Endothelial cell of umbilical vein (primary cell): ENCODE data around the gene CAPN5. TPM values are rescaled to one million over a fixed set of nuclear protein-coding genes. Genes with fewer than 3 reads are reported as not detected.
A peak's percentile ranks its signal among the peaks of the same experiment; 100 is the strongest.

ENCODE experiments used
- BruUV-seq: library from RNA; stranded (reverse); fragments of 400-500 nt; replicated peaks from 2 replicates; lab custom pipeline; 2021; lab: Mats Ljungman, UMichigan
- CTCF ChIA-PET: fragments of 300-600, 350-600 bp; sonication (Branson Sonifier 250); formaldehyde crosslinking; loops from one replicate; lab custom pipeline; 2021; ENCODE audit warnings: antibody characterized with exemption, inconsistent platforms; lab: Charles Lee
- POLR2A ChIA-PET: fragments of 300-600, 350-600 bp; sonication (Branson Sonifier 250); formaldehyde crosslinking; loops from one replicate; lab custom pipeline; 2021; ENCODE audit warnings: antibody characterized with exemption, inconsistent platforms; lab: Charles Lee
- DNase-seq: peaks from one replicate; pipeline ENCODE4 v3.0.0-alpha.2; 2011; ENCODE audit warnings: low read depth, low spot score
- FAIRE-seq: peaks from 2 replicates; lab custom pipeline; 2011; peaks lifted over from hg19 to GRCh38; lab: Jason Lieb, UNC
- H2AFZ ChIP-seq: 2 replicates; pipeline ENCODE4 v1.6.0; 2012; ENCODE audit warnings: low read depth, low read length, control low read depth, inconsistent platforms
- H3K27ac ChIP-seq: 2 replicates; pipeline ENCODE4 v1.5.1; 2011; ENCODE audit warnings: low read depth, mild to moderate bottlenecking, control low read depth, low read length, moderate library complexity; ENCODE audit not compliant: insufficient read depth
- H3K27me3 ChIP-seq, 2 experiments: 2 replicates each; pipeline versions ENCODE4 v1.6.0 to v1.6.1; 2011; ENCODE audit warnings: low read length in 2 of 2, mixed read lengths in 1 of 2; ENCODE audit not compliant: control insufficient read depth in 2 of 2, insufficient read depth in 2 of 2
- H3K36me3 ChIP-seq, 2 experiments: 2 replicates in 1 of 2; 3 replicates in 1 of 2; pipeline ENCODE4 v1.5.1; 2011; ENCODE audit warnings: low read length in 2 of 2, mild to moderate bottlenecking in 1 of 2, moderate library complexity in 1 of 2; ENCODE audit not compliant: control insufficient read depth in 2 of 2, insufficient read depth in 2 of 2; ENCODE audit errors: extremely low read depth in 1 of 2
- H3K4me1 ChIP-seq: 3 replicates; pipeline ENCODE4 v1.5.1; 2011; ENCODE audit warnings: mild to moderate bottlenecking, low read length; ENCODE audit not compliant: control insufficient read depth, insufficient read depth; ENCODE audit errors: extremely low read depth
- H3K4me2 ChIP-seq: 2 replicates; pipeline ENCODE4 v1.6.1; 2011; ENCODE audit warnings: low read length, control low read depth, mixed read lengths; ENCODE audit not compliant: insufficient read depth
- H3K4me3 ChIP-seq, 3 experiments: fragments of 200-600 bp in 1 of 3; sonication (generic), shearing (Covaris generic) in 1 of 3; replicated peaks in 1 of 3; 2 replicates each; pipeline ENCODE4 v1.5.1; 2011 to 2016; ENCODE audit warnings: control low read depth in 3 of 3, low read length in 3 of 3, mild to moderate bottlenecking in 2 of 3, inconsistent platforms in 1 of 3, low read depth in 1 of 3, moderate library complexity in 1 of 3; ENCODE audit not compliant: insufficient read depth in 1 of 3
- H3K79me2 ChIP-seq: 2 replicates; pipeline ENCODE4 v1.6.0; 2012; ENCODE audit warnings: low read length, inconsistent platforms; ENCODE audit not compliant: control insufficient read depth, insufficient read depth
- H3K9ac ChIP-seq: replicated peaks from 2 replicates; pipeline ENCODE3; 2011; ENCODE audit warnings: low read length, control low read depth; ENCODE audit not compliant: insufficient read depth; ENCODE audit errors: extremely low read depth
- H3K9me1 ChIP-seq: replicated peaks from 3 replicates; pipeline ENCODE4 v1.6.0; 2011; ENCODE audit warnings: mild to moderate bottlenecking, low read length; ENCODE audit not compliant: control insufficient read depth, insufficient read depth; ENCODE audit errors: extremely low read depth
- H3K9me3 ChIP-seq: replicated peaks from 2 replicates; pipeline ENCODE4 v1.5.1; 2012; ENCODE audit warnings: low read length, inconsistent platforms; ENCODE audit not compliant: control insufficient read depth, insufficient read depth
- H4K20me1 ChIP-seq: replicated peaks from 2 replicates; pipeline ENCODE3; 2011; ENCODE audit warnings: mild to moderate bottlenecking, low read length; ENCODE audit not compliant: control insufficient read depth, insufficient read depth; ENCODE audit errors: extremely low read depth
- EZH2 ChIP-seq: IDR thresholded peaks from 2 replicates; pipeline ENCODE4 v1.6.1; 2012; ENCODE audit warnings: borderline replicate concordance, low read depth, mild to moderate bottlenecking, moderate library complexity, low read length, inconsistent platforms; ENCODE audit not compliant: severe bottlenecking
- FOS ChIP-seq: IDR thresholded peaks from 2 replicates; pipeline ENCODE4 v1.6.1; 2011; ENCODE audit warnings: mild to moderate bottlenecking, low read length, moderate library complexity, borderline replicate concordance; ENCODE audit not compliant: insufficient read depth
- MAX ChIP-seq: IDR thresholded peaks from 2 replicates; pipeline ENCODE4 v1.6.1; 2011; ENCODE audit not compliant: insufficient read depth, insufficient read length
- POLR2AphosphoS5 ChIP-seq: IDR thresholded peaks from 2 replicates; pipeline ENCODE4 v1.6.1; 2012; ENCODE audit warnings: low read depth, mild to moderate bottlenecking, control low read depth, low read length, moderate library complexity; ENCODE audit not compliant: insufficient read depth
- dilution Hi-C: fragments of 300-500 bp; cut with MboI; formaldehyde crosslinking; loops from one replicate; pipeline ENCODE4 v1.15.0; 2019; ENCODE audit warnings: low sequenced_read_pairs; ENCODE audit not compliant: extremely low pct_ligation_motif_present
- intact Hi-C: fragments of 100-400 bp; cut with micrococcal nuclease; formaldehyde crosslinking; loops from one replicate; pipeline ENCODE4 v1.10.0; 2022
- polyA plus RNA-seq, 4 experiments: library from polyadenylated mRNA; depleted of rRNA in 3 of 4; stranded (reverse) in 3 of 4; unstranded in 1 of 4; fragments of >200 nt; gene quantifications; 2 replicates each; pipeline versions ENCODE4 v1.2.1 to v1.2.3, GENCODE V29; 2011 to 2012; ENCODE audit warnings: missing spikeins in 1 of 4
- total RNA-seq: library from RNA; stranded (reverse); gene quantifications from 2 replicates; pipeline ENCODE4 v1.2.3, GENCODE V29; 2021

CAPN5 gene
- total and polyA plus RNA-seq, 2 donors (not counting 3 experiments of a cell fraction or from before 2014, with no cell fraction given) = 15.0 to 17.0 TPM

- dilution Hi-C loops = no loop called here
- H3K9me1 ChIP-seq = no peaks in the 10 kb centered on the region
- H2AFZ ChIP-seq = no peak overlapping the region
- DNase-seq (peak; percentile 51), FAIRE-seq (peak; percentile 79)
- no peaks in the 10 kb centered on the region for H4K20me1 ChIP-seq
- H3K79me2 ChIP-seq = no peaks in the 10 kb centered on the region
- TF ChIP-seq FOS (peak; percentile 20), POLR2AphosphoS5 (no peak)
- ChIA-PET CTCF (interaction anchor here (0.6 to 3.6 kb wide), 4 partner anchors 9 to 318 kb away, joined by 3 to 28 read pairs (median 6); partner anchors contain the start of gene MYO7A), POLR2A (no interaction called here)
- BruUV-seq = no TSS peak
- H3K27me3 ChIP-seq = no peaks in the 10 kb centered on the region
- H3K27ac ChIP-seq = no peak overlapping the region
- intact Hi-C loops = no loop called here
- H3K9me3 ChIP-seq = no peaks in the 10 kb centered on the region
- peaks cover 8% of the 10 kb centered on the region for H3K4me1 ChIP-seq
- H3K4me3 ChIP-seq = no peak overlapping the region
- no peak overlapping the region for H3K4me2 ChIP-seq
- H3K9ac ChIP-seq = no peak overlapping the region
- no peaks in the 10 kb centered on the region for H3K36me3 ChIP-seq
Measured at GRCh38 chr11:77141034-77141433, 74.3 kb downstream of the CAPN5 start.

DNA sequence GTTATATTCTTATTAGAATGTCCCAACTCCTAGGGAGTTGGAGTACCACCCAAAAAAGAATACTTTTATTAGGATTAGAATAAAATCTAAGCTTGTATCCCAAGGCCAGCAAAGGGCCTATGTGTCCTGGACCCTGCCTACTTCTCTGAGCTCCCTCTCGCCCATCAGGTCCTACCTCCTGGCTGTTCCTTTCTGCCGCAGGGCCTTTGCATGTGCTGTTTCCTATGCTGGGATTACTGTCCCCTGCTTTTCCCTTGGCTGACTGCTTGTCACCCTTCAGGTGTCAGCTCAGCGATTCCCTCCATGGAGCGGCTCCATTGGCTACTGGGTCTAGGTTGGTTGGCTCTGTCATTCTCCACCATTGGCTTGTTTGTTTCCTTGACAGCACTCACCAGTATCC, 74.7 kb downstream of the CAPN5 start:
- H3K4me3 ChIP-seq = no peak overlapping the region
- DNase-seq = no peak

More for the DNA sequence above, 74.7 kb downstream of the CAPN5 start:
- intact Hi-C loops = no loop called here
- Histone ChIP-seq H3K4me1 (peaks cover 8% of the 10 kb centered on the region), H3K9me3 (no peaks in the 10 kb centered on the region), H3K4me2 (no peak overlapping the region), H3K79me2 (no peaks in the 10 kb centered on the region), H4K20me1 (no peaks in the 10 kb centered on the region), H3K27me3 (no peaks in the 10 kb centered on the region), H2AFZ (no peak overlapping the region), H3K9me1 (no peaks in the 10 kb centered on the region), H3K36me3 (no peaks in the 10 kb centered on the region), H3K27ac (no peak overlapping the region), H3K9ac (no peak overlapping the region)
- dilution Hi-C loops = no loop called here
- POLR2A ChIA-PET = no interaction called here
- FAIRE-seq = no peak
- no TSS peak for BruUV-seq
- CTCF ChIA-PET = interaction anchor here (1.0 to 3.6 kb wide), 2 partner anchors 9 to 14 kb away, joined by 3 to 28 read pairs; partner anchors contain the start of gene MYO7A
- no peak for TF ChIP-seq MAX
- no peak for TF ChIP-seq EZH2
- TF ChIP-seq FOS = no peak
